NB4 (cell line): ENCODE results near the gene FOXB2.
"Not testable (repeated sequence)": the region's sequence is repeated elsewhere in the genome, so short reads cannot be mapped to it uniquely, and the experiment has no call there.

Source experiments
- DNase-seq: peaks from one replicate; pipeline ENCODE4 v3.0.0; 2010; ENCODE audit warnings: low read depth
- H3K4me3 ChIP-seq: one replicate; pipeline ENCODE4 v1.5.1; 2011; ENCODE audit warnings: mild to moderate bottlenecking, low read depth, low read length, moderate library complexity
- CTCF ChIP-seq: IDR thresholded peaks from one replicate; pipeline ENCODE4 v1.5.1; 2012; ENCODE audit warnings: low read depth, low read length
- MAX ChIP-seq: IDR thresholded peaks from 2 replicates; pipeline ENCODE4 v1.6.1; 2011; ENCODE audit warnings: low read depth, low read length
- MYC ChIP-seq: IDR thresholded peaks from 2 replicates; pipeline ENCODE4 v1.6.1; 2011; ENCODE audit warnings: low read depth, low read length
- POLR2A ChIP-seq: IDR thresholded peaks from 2 replicates; pipeline ENCODE4 v1.6.1; 2011; ENCODE audit warnings: mild to moderate bottlenecking; ENCODE audit not compliant: insufficient read length; ENCODE audit errors: extremely low read depth

Gene FOXB2

GRCh38 chr9:77028478-77028877 lies 9.0 kb downstream of the FOXB2 start:
- no peak for TF ChIP-seq MYC
- TF ChIP-seq CTCF, result no peak
- TF ChIP-seq MAX, result no peak
- no peak for TF ChIP-seq POLR2A
- no peak for DNase-seq
- H3K4me3 ChIP-seq, result no peak overlapping the region

GRCh38 chr9:77030045-77030444 lies 10.6 kb downstream of the FOXB2 start:
- TF ChIP-seq MYC (no peak), POLR2A (no peak), MAX (no peak), CTCF (no peak)
- DNase-seq, result no peak
- no peak overlapping the region for H3K4me3 ChIP-seq

- TF ChIP-seq CTCF (no peak), MAX (no peak), MYC (no peak), POLR2A (no peak)
- no peak for DNase-seq
- no peak overlapping the region for H3K4me3 ChIP-seq
Measured at GRCh38 chr9:77038281-77039036, 19.0 kb downstream of the FOXB2 start.

- no peak for DNase-seq
- H3K4me3 ChIP-seq, result no peak overlapping the region
- TF ChIP-seq CTCF, result no peak
- TF ChIP-seq MAX, result no peak
- TF ChIP-seq MYC, result no peak
- TF ChIP-seq POLR2A, result no peak
Measured at GRCh38 chr9:77040340-77040739, 20.9 kb downstream of the FOXB2 start.

- not testable (repeated sequence) for DNase-seq, H3K4me3 ChIP-seq
Measured at GRCh38 chr9:77043743-77044142, 24.3 kb downstream of the FOXB2 start.

GRCh38 chr9:77060681-77061080 lies 41.2 kb downstream of the FOXB2 start:
- H3K4me3 ChIP-seq, DNase-seq: not testable (repeated sequence)

GRCh38 chr9:77063645-77064285 lies 44.3 kb downstream of the FOXB2 start:
- TF ChIP-seq POLR2A, result no peak
- TF ChIP-seq MAX, result no peak
- no peak for TF ChIP-seq MYC
- no peak for TF ChIP-seq CTCF
- H3K4me3 ChIP-seq, result no peak overlapping the region
- DNase-seq, result peak; percentile 48
